HepG2 (cell line): ENCODE results near the gene DNPEP. TPM values are rescaled to one million over a fixed set of nuclear protein-coding genes. Genes with fewer than 3 reads are reported as not detected.

ENCODE experiments used
- BHLHE40 ChIP-seq: IDR thresholded peaks from 2 replicates; pipeline ENCODE4 v1.6.1; 2011; ENCODE audit warnings: low read length, improper control_type of control experiment
- CREB1 ChIP-seq, 2 experiments: fragments of 450-650 bp in 1 of 2; IDR thresholded peaks; 2 replicates each; pipeline ENCODE4 v1.6.1; 2016 to 2017; ENCODE audit warnings: control low read depth in 1 of 2, mild to moderate bottlenecking in 1 of 2, missing compliant biosample characterization in 1 of 2, missing genetic modification characterization in 1 of 2
- DNMT3B ChIP-seq: conservative IDR thresholded peaks from 2 replicates; pipeline ENCODE4 v1.6.1; 2016; ENCODE audit warnings: missing biosample characterization, control low read depth
- DPF2 ChIP-seq: sonication (generic); formaldehyde crosslinking; IDR thresholded peaks from 2 replicates; pipeline ENCODE4 v1.4.0; 2020; ENCODE audit warnings: mild to moderate bottlenecking, low read depth, missing genetic modification reagents, borderline replicate concordance
- EHMT2 ChIP-seq: fragments of 200-600 bp; sonication (generic); IDR thresholded peaks from 2 replicates; pipeline ENCODE4 v1.7.0; 2017; ENCODE audit warnings: antibody characterized with exemption, low read depth, low read length, borderline replicate concordance
- FOXC1 ChIP-seq: sonication (generic); formaldehyde crosslinking; IDR thresholded peaks from 2 replicates; pipeline ENCODE4 v1.8.0; 2022; ENCODE audit warnings: mild to moderate bottlenecking, missing genetic modification reagents, borderline replicate concordance
- GFI1 ChIP-seq: sonication (generic); formaldehyde crosslinking; IDR thresholded peaks from 2 replicates; pipeline ENCODE4 v1.5.0; 2020; ENCODE audit warnings: missing genetic modification reagents, mild to moderate bottlenecking, borderline replicate concordance
- HINFP ChIP-seq: sonication (generic); formaldehyde crosslinking; IDR thresholded peaks from 2 replicates; pipeline ENCODE4 v1.4.0; 2020; ENCODE audit warnings: low read depth, mild to moderate bottlenecking, missing genetic modification reagents
- HNRNPLL ChIP-seq: fragments of 200-400 bp; formaldehyde crosslinking; IDR thresholded peaks from 2 replicates; pipeline ENCODE4 v1.6.1; 2017; ENCODE audit warnings: mild to moderate bottlenecking, low read depth, low read length; ENCODE audit not compliant: poor library complexity, severe bottlenecking
- KDM5B ChIP-seq: sonication (generic); formaldehyde crosslinking; IDR thresholded peaks from 2 replicates; pipeline ENCODE4 v1.4.0; 2020; ENCODE audit warnings: missing genetic modification reagents, mild to moderate bottlenecking, borderline replicate concordance
- MTF2 ChIP-seq: sonication (generic); formaldehyde crosslinking; IDR thresholded peaks from 2 replicates; pipeline ENCODE4 v1.5.0; 2020; ENCODE audit warnings: missing genetic modification reagents, borderline replicate concordance
- NFIC ChIP-seq: IDR thresholded peaks from 2 replicates; pipeline ENCODE4 v1.6.1; 2012; ENCODE audit warnings: mild to moderate bottlenecking, low read length, inconsistent platforms
- ZNF768 ChIP-seq: sonication (generic); formaldehyde crosslinking; IDR thresholded peaks from 2 replicates; pipeline ENCODE4 v1.4.0; 2020; ENCODE audit warnings: missing genetic modification reagents
- ZNF879 ChIP-seq: sonication (generic); formaldehyde crosslinking; IDR thresholded peaks from 2 replicates; pipeline ENCODE4 v1.8.1; 2023; ENCODE audit warnings: missing genetic modification reagents
- polyA plus RNA-seq, 8 experiments: library from polyadenylated mRNA; depleted of rRNA in 3 of 8; stranded (reverse) in 7 of 8; unstranded in 1 of 8; fragments of >200 nt; fragmentation: Illumina TruSeq in 4 of 8; extraction: Trizol in 4 of 8; gene quantifications; 2 replicates each; pipeline versions ENCODE4 v1.2.1 to v1.2.3, GENCODE V29; 2011 to 2016; ENCODE audit warnings: low read depth in 4 of 8, missing spikeins in 1 of 8, mixed read lengths in 1 of 8; ENCODE audit not compliant: insufficient read depth in 1 of 8
- total RNA-seq, 5 experiments: library from RNA; depleted of rRNA; stranded (reverse); fragments of >200 nt; fragmentation: Illumina TruSeq; extraction: Trizol; gene quantifications; 2 replicates each; pipeline ENCODE4 v1.2.3, GENCODE V29; 2016; ENCODE audit warnings: low read depth in 1 of 5
- TF ChIP-seq, protein P1 (sequence below): sonication (generic); formaldehyde crosslinking; conservative IDR thresholded peaks from 2 replicates; pipeline ENCODE4 v1.5.0; 2020; ENCODE audit warnings: missing genetic modification reagents

DNPEP gene
- total and polyA plus RNA-seq, 2 of the 13 experiments (the other 11 are each of a cell fraction or from before 2014, with no cell fraction given), result 104 to 109 TPM

DNA sequence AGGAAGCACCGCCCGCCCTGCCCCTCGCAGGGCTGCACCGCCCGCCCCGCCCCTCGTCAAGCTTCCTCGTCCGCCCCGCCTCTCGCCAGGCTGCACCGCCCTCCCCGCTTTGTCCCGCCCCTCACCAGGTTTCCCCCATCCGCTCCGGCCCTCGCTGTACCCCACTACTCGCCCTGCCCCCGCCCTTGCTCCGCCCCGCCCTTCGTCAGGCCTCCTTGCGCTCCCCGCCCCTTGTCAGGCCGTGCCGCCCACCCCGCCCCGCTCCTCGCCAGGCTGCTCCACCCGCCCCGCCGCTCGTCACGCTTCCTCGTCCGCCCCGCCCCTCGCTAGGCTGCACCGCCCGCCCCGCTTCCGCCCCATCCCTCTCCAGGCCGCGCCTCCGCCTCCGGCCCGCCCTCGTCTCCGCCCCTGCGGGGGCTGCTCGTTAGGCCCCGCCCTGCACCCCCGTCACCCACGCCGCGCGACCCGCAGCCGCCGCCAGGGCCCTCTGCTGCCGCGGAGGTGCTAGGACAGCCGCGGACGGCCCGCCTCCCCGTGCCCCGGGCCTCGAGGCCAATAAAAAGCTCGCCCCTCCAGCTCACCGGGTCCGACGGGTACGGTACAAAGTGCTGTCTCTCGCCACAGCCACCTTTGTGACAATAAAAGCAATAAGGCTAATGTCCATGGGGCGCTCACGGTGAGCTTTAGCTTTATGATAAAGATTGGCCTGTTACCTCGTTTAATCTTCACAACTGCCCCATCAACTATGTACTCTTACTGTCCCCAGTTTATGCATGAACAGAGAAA lies 602 bp upstream of the DNPEP start (continued):
- peak; percentile 93; the same call in 1 of the 2 replicates for TF ChIP-seq HINFP (CRISPR knock-in tag)
- TF ChIP-seq, protein P1, sequence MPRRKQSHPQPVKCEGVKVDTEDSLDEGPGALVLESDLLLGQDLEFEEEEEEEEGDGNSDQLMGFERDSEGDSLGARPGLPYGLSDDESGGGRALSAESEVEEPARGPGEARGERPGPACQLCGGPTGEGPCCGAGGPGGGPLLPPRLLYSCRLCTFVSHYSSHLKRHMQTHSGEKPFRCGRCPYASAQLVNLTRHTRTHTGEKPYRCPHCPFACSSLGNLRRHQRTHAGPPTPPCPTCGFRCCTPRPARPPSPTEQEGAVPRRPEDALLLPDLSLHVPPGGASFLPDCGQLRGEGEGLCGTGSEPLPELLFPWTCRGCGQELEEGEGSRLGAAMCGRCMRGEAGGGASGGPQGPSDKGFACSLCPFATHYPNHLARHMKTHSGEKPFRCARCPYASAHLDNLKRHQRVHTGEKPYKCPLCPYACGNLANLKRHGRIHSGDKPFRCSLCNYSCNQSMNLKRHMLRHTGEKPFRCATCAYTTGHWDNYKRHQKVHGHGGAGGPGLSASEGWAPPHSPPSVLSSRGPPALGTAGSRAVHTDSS, result no peak
- peak; percentile 71; the same call in 1 of the 2 replicates for TF ChIP-seq GFI1 (CRISPR knock-in tag)
- TF ChIP-seq NFIC, result no peak
- TF ChIP-seq ZNF879 (CRISPR knock-in tag), result 0 out of 2 replicates have a peak, but pooled peaks have one; percentile 61
- peak; percentile 79 for TF ChIP-seq HNRNPLL
- TF ChIP-seq BHLHE40, result peak; percentile 40; the same call in 1 of the 2 replicates
- TF ChIP-seq FOXC1 (CRISPR knock-in tag), result peak; percentile 68; the same call in 1 of the 2 replicates
- peak; percentile 70; the same call in 1 of the 2 replicates for TF ChIP-seq KDM5B (CRISPR knock-in tag)
- no peak for TF ChIP-seq EHMT2
- peak; percentile 40; the same call in 1 of the 2 replicates for TF ChIP-seq CREB1 (IDR thresholded peaks at IDR 0.05)
- TF ChIP-seq CREB1 (CRISPR knock-in tag; IDR thresholded peaks at IDR 0.05), result no peak
- no peak for TF ChIP-seq DPF2
- peak; percentile 47 for TF ChIP-seq ZNF768 (CRISPR knock-in tag)
- no peak for TF ChIP-seq DNMT3B (CRISPR knock-in tag)
- no peak for TF ChIP-seq MTF2 (CRISPR knock-in tag)
